Measurements from ENCODE around the gene MOG. TPM values are rescaled to one million over a fixed set of nuclear protein-coding genes. Genes with fewer than 3 reads are reported as not detected.
A peak's percentile ranks its signal among the peaks of the same experiment; 100 is the strongest.

MOG gene
- total and polyA plus RNA-seq, 2 donors (not counting 1 experiment from before 2014, with no cell fraction given): not detected

GRCh38 chr6:29641430-29642148 lies 15.3 kb upstream of the MOG start:
- DNase-seq (no peak), ATAC-seq (ENCODE audit: low read depth) (peak; percentile 57)
- no peak overlapping the region for H3K9ac ChIP-seq (ENCODE audit: low read length)
- ChIA-PET CTCF (interaction anchor here (1.1 to 8.8 kb wide), 3 partner anchors 11 to 24 kb away, joined by 3 to 137 read pairs (median 5); no protein-coding TSS in a partner anchor), POLR2A (no interaction called here)
- H2AFZ ChIP-seq (ENCODE audit: insufficient read depth, low read depth, low read length, poor library complexity, severe bottlenecking): peak overlapping the region; percentile 49
- Mint-ChIP-seq H3K4me1 (peaks cover 16% of the 10 kb centered on the region), H3K27me3 (no peaks in the 10 kb centered on the region), H3K4me3 (peak overlapping the region; percentile 3), H3K27ac (peak overlapping the region; percentile 76), H3K9me3 (ENCODE audit: insufficient read depth) (no peaks in the 10 kb centered on the region)
- no peak overlapping the region for H3K4me3 ChIP-seq (ENCODE audit: control extremely low read depth in 1 of 5, extremely low read depth in 1 of 5, insufficient read depth in 1 of 5, low read depth in 2 of 5, low read length in 4 of 5)
- WGBS (ENCODE audit: insufficient coverage): 49% methylated on average over 3 of the region's 3 CpGs
- peak overlapping the region; percentile 53 for H3K4me2 ChIP-seq (replicated peaks; ENCODE audit: low read depth, low read length, poor library complexity, severe bottlenecking)
- H3K4me1 ChIP-seq (ENCODE audit: control insufficient read depth in 2 of 2, insufficient read depth in 2 of 2, low read length in 2 of 2): peaks cover 8 to 12% of the 10 kb centered on the region in 2 donors
- H4K20me1 ChIP-seq (ENCODE audit: control insufficient read depth, insufficient read depth, low read length, poor library complexity, severe bottlenecking): no peaks in the 10 kb centered on the region
- intact Hi-C loops (cut with micrococcal nuclease): no loop called here
- no peaks in the 10 kb centered on the region for H3K9me3 ChIP-seq (ENCODE audit: control extremely low read depth in 1 of 3, control insufficient read depth in 2 of 3, insufficient read depth in 1 of 3, low read length in 2 of 3)
- no peaks in the 10 kb centered on the region for H3K79me2 ChIP-seq (ENCODE audit: control insufficient read depth, insufficient read depth, low read length)
- peak overlapping the region; percentile 17 to 48 for H3K27ac ChIP-seq (ENCODE audit: low read length in 2 of 2)
- no peak for TF ChIP-seq EZH2 (IDR thresholded peaks at IDR 0.05; ENCODE audit: borderline replicate concordance, insufficient read depth, low read depth, low read length, poor library complexity, severe bottlenecking)
- TF ChIP-seq CTCF (IDR thresholded peaks at IDR 0.05): no peak
- H3K36me3 ChIP-seq (replicated peaks in 1 of 2; ENCODE audit: control extremely low read depth in 1 of 2, control insufficient read depth in 1 of 2, extremely low read depth in 1 of 2, insufficient read depth in 2 of 2, low read length in 1 of 2): no peaks in the 10 kb centered on the region
- H3K27me3 ChIP-seq (replicated peaks in 1 of 4; ENCODE audit: control extremely low read depth in 1 of 4, control insufficient read depth in 3 of 4, insufficient read depth in 4 of 4, low read length in 3 of 4): no peaks in the 10 kb centered on the region

- WGBS (ENCODE audit: insufficient coverage): 98% methylated on average over 20 of the region's 23 CpGs
Measured at GRCh38 chr6:29647927-29648642, 8.8 kb upstream of the MOG start.

More at GRCh38 chr6:29647927-29648642, 8.8 kb upstream of the MOG start:
- Histone ChIP-seq H3K4me3 (ENCODE audit: control extremely low read depth in 1 of 5, extremely low read depth in 1 of 5, insufficient read depth in 1 of 5, low read depth in 2 of 5, low read length in 4 of 5) (no peak overlapping the region), H3K27me3 (replicated peaks in 1 of 4; ENCODE audit: control extremely low read depth in 1 of 4, control insufficient read depth in 3 of 4, insufficient read depth in 4 of 4, low read length in 3 of 4) (no peaks in the 10 kb centered on the region), H2AFZ (ENCODE audit: insufficient read depth, low read depth, low read length, poor library complexity, severe bottlenecking) (no peak overlapping the region), H3K79me2 (ENCODE audit: control insufficient read depth, insufficient read depth, low read length) (no peaks in the 10 kb centered on the region), H3K27ac (ENCODE audit: low read length in 2 of 2) (no peak overlapping the region), H3K4me2 (replicated peaks; ENCODE audit: low read depth, low read length, poor library complexity, severe bottlenecking) (no peak overlapping the region), H3K9ac (ENCODE audit: low read length) (no peak overlapping the region), H3K36me3 (replicated peaks in 1 of 2; ENCODE audit: control extremely low read depth in 1 of 2, control insufficient read depth in 1 of 2, extremely low read depth in 1 of 2, insufficient read depth in 2 of 2, low read length in 1 of 2) (no peaks in the 10 kb centered on the region), H4K20me1 (ENCODE audit: control insufficient read depth, insufficient read depth, low read length, poor library complexity, severe bottlenecking) (no peaks in the 10 kb centered on the region), H3K4me1 (ENCODE audit: control insufficient read depth in 2 of 2, insufficient read depth in 2 of 2, low read length in 2 of 2) (peaks cover 3 to 15% of the 10 kb centered on the region in 2 donors), H3K9me3 (ENCODE audit: control extremely low read depth in 1 of 3, control insufficient read depth in 2 of 3, insufficient read depth in 1 of 3, low read length in 2 of 3) (no peaks in the 10 kb centered on the region)
- Mint-ChIP-seq H3K4me1 (peaks cover 16% of the 10 kb centered on the region), H3K27me3 (no peaks in the 10 kb centered on the region), H3K27ac (no peak overlapping the region), H3K9me3 (ENCODE audit: insufficient read depth) (no peaks in the 10 kb centered on the region), H3K4me3 (no peak overlapping the region)
- ATAC-seq (ENCODE audit: low read depth): no peak
- intact Hi-C loops (cut with micrococcal nuclease): no loop called here
- no peak for TF ChIP-seq CTCF (IDR thresholded peaks at IDR 0.05)
- TF ChIP-seq EZH2 (IDR thresholded peaks at IDR 0.05; ENCODE audit: borderline replicate concordance, insufficient read depth, low read depth, low read length, poor library complexity, severe bottlenecking): no peak
- CTCF ChIA-PET: interaction anchor here (0.7 to 9.5 kb wide), 4 partner anchors 10 to 312 kb away, joined by 3 to 226 read pairs (median 4); partner anchors contain the start of gene GABBR1
- POLR2A ChIA-PET: no interaction called here
- DNase-seq: no peak

All from B cell (primary cell).